Gastrocnemius medialis (tissue), 4 donors: ENCODE measurements around the gene PLA2G6.

Source experiments
- POLR2A ChIP-seq, 2 donors: fragments of 450-650 bp; IDR thresholded peaks; one replicate each; pipeline ENCODE4 v1.6.1; 2017; ENCODE audit warnings: antibody characterized with exemption in 2 of 2, mild to moderate bottlenecking in 2 of 2, moderate library complexity in 2 of 2
- TF ChIP-seq, protein P1 (sequence below), 5 experiments: fragments of 450-650 bp in 3 of 5; fragments of 200-600 bp in 2 of 5; sonication (generic) in 2 of 5; IDR thresholded peaks in 4 of 5; conservative IDR thresholded peaks in 1 of 5; 1 replicate in 4 of 5; 2 replicates in 1 of 5; pipeline ENCODE4 v1.5.1; 2016 to 2019; ENCODE audit warnings: antibody characterized with exemption in 5 of 5, mild to moderate bottlenecking in 3 of 5, moderate library complexity in 3 of 5

DNA sequence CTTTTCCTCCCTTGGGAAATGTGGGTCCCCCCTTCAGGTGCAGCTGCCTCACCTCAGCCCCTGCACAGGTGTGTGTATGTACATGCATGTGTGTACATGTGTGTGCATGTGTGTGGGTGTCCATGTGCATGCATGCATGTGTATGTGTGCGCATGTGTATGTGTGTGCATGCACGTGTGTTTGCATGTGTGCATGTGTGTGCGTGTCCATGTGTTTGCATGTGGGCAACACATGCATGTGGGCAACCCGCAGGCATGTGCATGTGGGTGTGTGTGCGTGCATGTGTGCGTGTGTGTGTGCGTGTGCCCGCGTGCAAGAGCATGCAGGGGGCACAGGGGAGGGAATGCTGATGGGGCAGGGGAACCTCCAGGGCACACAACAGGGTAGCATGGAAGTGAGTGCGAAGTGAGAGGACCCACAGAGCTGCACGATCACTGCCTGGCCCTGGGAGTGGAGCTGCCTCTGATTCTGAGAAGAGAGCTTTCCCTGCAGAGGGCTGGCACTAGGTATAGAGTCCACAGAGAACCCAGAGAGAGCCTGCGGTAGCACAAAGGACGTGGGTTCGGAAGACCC, 56.5 kb downstream of the PLA2G6 start:
- TF ChIP-seq, protein P1, sequence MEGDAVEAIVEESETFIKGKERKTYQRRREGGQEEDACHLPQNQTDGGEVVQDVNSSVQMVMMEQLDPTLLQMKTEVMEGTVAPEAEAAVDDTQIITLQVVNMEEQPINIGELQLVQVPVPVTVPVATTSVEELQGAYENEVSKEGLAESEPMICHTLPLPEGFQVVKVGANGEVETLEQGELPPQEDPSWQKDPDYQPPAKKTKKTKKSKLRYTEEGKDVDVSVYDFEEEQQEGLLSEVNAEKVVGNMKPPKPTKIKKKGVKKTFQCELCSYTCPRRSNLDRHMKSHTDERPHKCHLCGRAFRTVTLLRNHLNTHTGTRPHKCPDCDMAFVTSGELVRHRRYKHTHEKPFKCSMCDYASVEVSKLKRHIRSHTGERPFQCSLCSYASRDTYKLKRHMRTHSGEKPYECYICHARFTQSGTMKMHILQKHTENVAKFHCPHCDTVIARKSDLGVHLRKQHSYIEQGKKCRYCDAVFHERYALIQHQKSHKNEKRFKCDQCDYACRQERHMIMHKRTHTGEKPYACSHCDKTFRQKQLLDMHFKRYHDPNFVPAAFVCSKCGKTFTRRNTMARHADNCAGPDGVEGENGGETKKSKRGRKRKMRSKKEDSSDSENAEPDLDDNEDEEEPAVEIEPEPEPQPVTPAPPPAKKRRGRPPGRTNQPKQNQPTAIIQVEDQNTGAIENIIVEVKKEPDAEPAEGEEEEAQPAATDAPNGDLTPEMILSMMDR (IDR thresholded peaks at IDR 0.05 in 4 of 5, conservative IDR thresholded peaks at IDR 0.05 in 1 of 5), result no peak
- no peak for TF ChIP-seq POLR2A (IDR thresholded peaks at IDR 0.05)
